ENCODE results near the gene CYTH4. TPM values are rescaled to one million over a fixed set of nuclear protein-coding genes. Genes with fewer than 3 reads are reported as not detected.

CYTH4 gene
- total RNA-seq, 1 experiment from 2014 or later: 3.8 TPM

DNA sequence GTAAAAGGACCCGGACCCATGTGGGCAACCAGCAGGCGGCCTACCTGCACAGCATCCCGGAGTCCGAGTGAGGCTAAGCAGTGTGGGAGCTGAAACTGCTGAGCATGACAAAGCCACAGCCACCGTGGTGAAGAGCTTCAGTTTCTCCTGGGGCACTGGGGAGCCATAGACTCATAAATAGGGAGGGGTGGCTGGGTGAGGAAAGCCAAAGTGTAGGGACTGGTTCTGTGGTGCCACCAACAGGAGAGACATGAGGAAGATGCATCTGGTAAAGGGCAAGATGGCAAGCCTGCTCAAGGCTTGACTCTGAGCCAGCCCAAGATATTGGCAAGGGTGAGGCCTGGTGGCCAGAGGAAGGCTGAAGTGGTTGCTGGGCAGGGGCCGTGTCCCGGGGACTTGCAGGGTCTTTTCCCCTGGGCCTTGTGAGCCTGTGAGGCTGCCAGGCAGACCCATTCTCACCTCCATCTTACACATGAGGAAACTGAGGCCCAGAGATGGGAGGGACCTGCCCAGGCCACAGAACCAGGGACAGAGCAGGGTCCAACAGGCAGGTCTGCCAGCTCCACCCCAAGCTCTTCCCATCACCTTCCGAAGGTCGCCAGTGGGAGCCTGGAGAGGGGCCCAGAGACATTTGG is 30.4 kb downstream of the CYTH4 start:
- Histone ChIP-seq H2AFZ (ENCODE audit: low read depth, low read length, poor library complexity, severe bottlenecking) (no peak overlapping the region), H3K27ac (ENCODE audit: low read depth, low read length) (no peak overlapping the region), H4K20me1 (ENCODE audit: insufficient read depth) (no peaks in the 10 kb centered on the region), H3K4me2 (ENCODE audit: low read length) (no peak overlapping the region), H3K9me3 (ENCODE audit: control insufficient read depth in 1 of 2, insufficient read depth in 1 of 2, low read depth in 1 of 2, low read length in 2 of 2) (no peaks in the 10 kb centered on the region), H3K4me1 (ENCODE audit: control insufficient read depth in 1 of 2, insufficient read depth in 2 of 2, low read length in 2 of 2) (peaks cover 37 to 67% of the 10 kb centered on the region in 2 experiments), H3K79me2 (ENCODE audit: insufficient read depth, low read length) (no peaks in the 10 kb centered on the region), H3K36me3 (ENCODE audit: control insufficient read depth in 1 of 2, insufficient read depth in 2 of 2, low read length in 2 of 2) (no peaks in the 10 kb centered on the region), H3K27me3 (ENCODE audit: insufficient read depth, low read length) (no peaks in the 10 kb centered on the region), H3K9ac (ENCODE audit: low read length) (no peak overlapping the region), H3K9me2 (ENCODE audit: insufficient read depth) (no peaks in the 10 kb centered on the region), H3K4me3 (replicated peaks in 1 of 2; ENCODE audit: low read depth in 1 of 2, low read length in 2 of 2) (no peak overlapping the region)
- intact Hi-C loops (cut with micrococcal nuclease): no loop called here
- POLR2A ChIA-PET: no interaction called here
- RAD21 ChIA-PET (ENCODE audit: low non-redundant PET in 1 of 2, low total read pairs in 2 of 2, uncharacterized antibody in 2 of 2, unreplicated experiment in 2 of 2): interaction anchor here in 1 of 2 experiments (0.5 kb wide), 1 partner anchor 833 kb away, joined by 5 read pairs; no protein-coding TSS in a partner anchor
- no TSS peak for BruUV-seq (replicated peaks)
- TF ChIP-seq TCF7L2 (IDR thresholded peaks at IDR 0.05; ENCODE audit: borderline replicate concordance, extremely low read depth, insufficient read depth, insufficient read length) (no peak), SP1 (IDR thresholded peaks at IDR 0.05; ENCODE audit: low read depth) (no peak), SRF (IDR thresholded peaks at IDR 0.05; ENCODE audit: low read depth) (no peak), RAD21 (IDR thresholded peaks at IDR 0.05; ENCODE audit: low read depth) (no peak), ZNF274 (IDR thresholded peaks at IDR 0.05; ENCODE audit: low read depth, low read length) (no peak), FOSL1 (IDR thresholded peaks at IDR 0.05; ENCODE audit: low read depth) (no peak)
- TF ChIP-seq, protein P1, sequence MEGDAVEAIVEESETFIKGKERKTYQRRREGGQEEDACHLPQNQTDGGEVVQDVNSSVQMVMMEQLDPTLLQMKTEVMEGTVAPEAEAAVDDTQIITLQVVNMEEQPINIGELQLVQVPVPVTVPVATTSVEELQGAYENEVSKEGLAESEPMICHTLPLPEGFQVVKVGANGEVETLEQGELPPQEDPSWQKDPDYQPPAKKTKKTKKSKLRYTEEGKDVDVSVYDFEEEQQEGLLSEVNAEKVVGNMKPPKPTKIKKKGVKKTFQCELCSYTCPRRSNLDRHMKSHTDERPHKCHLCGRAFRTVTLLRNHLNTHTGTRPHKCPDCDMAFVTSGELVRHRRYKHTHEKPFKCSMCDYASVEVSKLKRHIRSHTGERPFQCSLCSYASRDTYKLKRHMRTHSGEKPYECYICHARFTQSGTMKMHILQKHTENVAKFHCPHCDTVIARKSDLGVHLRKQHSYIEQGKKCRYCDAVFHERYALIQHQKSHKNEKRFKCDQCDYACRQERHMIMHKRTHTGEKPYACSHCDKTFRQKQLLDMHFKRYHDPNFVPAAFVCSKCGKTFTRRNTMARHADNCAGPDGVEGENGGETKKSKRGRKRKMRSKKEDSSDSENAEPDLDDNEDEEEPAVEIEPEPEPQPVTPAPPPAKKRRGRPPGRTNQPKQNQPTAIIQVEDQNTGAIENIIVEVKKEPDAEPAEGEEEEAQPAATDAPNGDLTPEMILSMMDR (IDR thresholded peaks at IDR 0.05 in 2 of 3, conservative IDR thresholded peaks at IDR 0.05 in 1 of 3; ENCODE audit: borderline replicate concordance in 1 of 3, insufficient read depth in 1 of 3, low read depth in 2 of 3, low read length in 2 of 3): no peak
- ATAC-seq: no peak
- DNase-seq (ENCODE audit: low read depth, low spot score): no peak
- CTCF ChIA-PET: interaction anchor here (1.5 kb wide), 1 partner anchor 116 kb away, joined by 3 read pairs; no protein-coding TSS in a partner anchor

Data from HCT116 (cell line).